GM12872 (cell line): ENCODE results near the gene LRRC45.

Experiments
- CTCF ChIP-seq: IDR thresholded peaks from 3 replicates; pipeline ENCODE4 v1.5.1; 2011; ENCODE audit warnings: low read depth, mild to moderate bottlenecking, low read length, moderate library complexity; ENCODE audit not compliant: insufficient read depth

The LRRC45 gene

GRCh38 chr17:82046903-82047302 is 23.8 kb downstream of the LRRC45 start:
- no peak for TF ChIP-seq CTCF

GRCh38 chr17:82047379-82047778 is 24.3 kb downstream of the LRRC45 start:
- no peak for TF ChIP-seq CTCF

- no peak for TF ChIP-seq CTCF
Observed at GRCh38 chr17:82047914-82048570, 24.9 kb downstream of the LRRC45 start.

GRCh38 chr17:82048571-82048971 is 25.5 kb downstream of the LRRC45 start:
- TF ChIP-seq CTCF = no peak

- no peak for TF ChIP-seq CTCF
Observed at GRCh38 chr17:82049106-82049505, 26.0 kb downstream of the LRRC45 start.

- TF ChIP-seq CTCF = no peak
Observed at GRCh38 chr17:82049521-82049971, 26.4 kb downstream of the LRRC45 start.

GRCh38 chr17:82050152-82050760 is 27.2 kb downstream of the LRRC45 start:
- no peak for TF ChIP-seq CTCF
